ENCODE results near the gene HKDC1. TPM values are rescaled to one million over a fixed set of nuclear protein-coding genes. Genes with fewer than 3 reads are reported as not detected.
"Not testable (repeated sequence)": the region's sequence is repeated elsewhere in the genome, so short reads cannot be mapped to it uniquely, and the experiment has no call there.

The HKDC1 gene
- total and polyA plus RNA-seq, 2 experiments from 2014 or later, result 0.32 to 0.33 TPM

- H4K20me1 ChIP-seq (ENCODE audit: insufficient read depth), result no peaks in the 10 kb centered on the region
- H2AFZ ChIP-seq, result no peak overlapping the region
- no peak overlapping the region for H3K27ac ChIP-seq
- no peaks in the 10 kb centered on the region for H3K79me2 ChIP-seq (ENCODE audit: insufficient read depth)
- no peaks in the 10 kb centered on the region for H3K27me3 ChIP-seq (replicated peaks; ENCODE audit: insufficient read depth)
- in situ Hi-C loops (cut with MboI), result no loop called here
- H3K4me3 ChIP-seq, result no peak overlapping the region
- no peak overlapping the region for H3K4me2 ChIP-seq (ENCODE audit: unreplicated experiment)
- H3F3A ChIP-seq (ENCODE audit: insufficient read depth), result no peaks in the 10 kb centered on the region
- H3K9me3 ChIP-seq (ENCODE audit: low read depth), result no peaks in the 10 kb centered on the region
- TF ChIP-seq EZH2 (IDR thresholded peaks at IDR 0.05; ENCODE audit: insufficient read depth, poor library complexity, severe bottlenecking), result no peak
- TF ChIP-seq EZH2phosphoT487 (IDR thresholded peaks at IDR 0.05; ENCODE audit: insufficient read depth, low read depth), result no peak
- H3K9ac ChIP-seq, result no peak overlapping the region
- no peaks in the 10 kb centered on the region for H3K9me2 ChIP-seq (ENCODE audit: insufficient read depth)
- no peaks in the 10 kb centered on the region for H3K4me1 ChIP-seq (ENCODE audit: insufficient read depth)
- 83 to 89% methylated on average over 8 of the region's 8 CpGs for WGBS, 2 experiments (ENCODE audit: low coverage in 1 of 2, low lambda C conversion rate in 2 of 2, missing lambda C conversion rate in 2 of 2)
- DNase-seq, result no peak
- no peaks in the 10 kb centered on the region for H3K36me3 ChIP-seq (ENCODE audit: low read depth)
Measured at GRCh38 chr10:69281507-69282413, 61.6 kb downstream of the HKDC1 start.

DNA sequence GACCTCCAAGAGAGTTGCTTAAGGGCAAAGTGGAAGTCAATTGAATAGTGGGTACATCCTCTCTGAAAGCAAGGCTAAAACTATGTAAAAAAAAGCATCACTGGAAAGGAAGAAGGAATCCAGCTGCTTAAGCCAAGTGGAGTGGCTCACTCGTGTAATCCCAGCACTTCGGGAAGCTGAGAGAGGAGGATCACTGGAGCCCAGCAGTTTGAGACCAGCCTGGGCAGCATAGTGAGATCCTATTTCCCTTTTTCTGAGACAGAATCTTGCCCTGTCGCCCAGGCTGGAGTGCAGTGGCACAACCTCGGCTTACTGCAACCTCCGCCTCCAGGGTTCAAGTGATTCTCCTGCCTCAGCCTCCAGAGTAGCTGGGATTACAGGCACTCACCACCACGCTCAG, 64.3 kb downstream of the HKDC1 start:
- H3K36me3 ChIP-seq (ENCODE audit: low read depth); H3K27ac ChIP-seq; H3K4me3 ChIP-seq; H3K4me1 ChIP-seq (ENCODE audit: insufficient read depth); H3K27me3 ChIP-seq (replicated peaks; ENCODE audit: insufficient read depth); DNase-seq; H3K4me2 ChIP-seq (ENCODE audit: unreplicated experiment); H3K9me3 ChIP-seq (ENCODE audit: low read depth); H3F3A ChIP-seq (ENCODE audit: insufficient read depth); H3K79me2 ChIP-seq (ENCODE audit: insufficient read depth); in situ Hi-C loops (cut with MboI); H3K9me2 ChIP-seq (ENCODE audit: insufficient read depth); H2AFZ ChIP-seq; H3K9ac ChIP-seq; H4K20me1 ChIP-seq (ENCODE audit: insufficient read depth): not testable (repeated sequence)
- WGBS, 2 experiments (ENCODE audit: low coverage in 1 of 2, low lambda C conversion rate in 2 of 2, missing lambda C conversion rate in 2 of 2), result 79 to 85% methylated on average over 6 of the region's 6 CpGs

DNA sequence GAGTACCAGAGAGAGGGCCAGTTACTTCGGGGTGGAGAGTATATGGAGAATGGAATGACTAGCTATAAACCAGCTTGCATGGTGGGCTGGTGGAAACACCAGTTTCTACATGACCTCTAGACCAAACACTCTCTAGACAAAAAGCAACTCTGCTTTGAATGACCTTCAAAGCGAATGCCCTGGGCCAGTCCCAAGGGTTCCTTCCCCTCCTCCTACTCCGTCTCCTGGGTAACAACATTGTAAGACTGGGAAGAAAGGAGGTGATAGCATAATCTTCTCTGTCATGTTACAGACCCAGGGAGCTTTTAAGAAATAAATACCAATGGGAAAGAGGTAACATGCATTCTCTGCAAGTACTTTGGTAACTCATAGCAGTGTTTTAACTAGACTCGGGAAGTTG, 65.6 kb downstream of the HKDC1 start:
- H3K9ac ChIP-seq, result no peak overlapping the region
- no peaks in the 10 kb centered on the region for H3K9me3 ChIP-seq (ENCODE audit: low read depth)
- no peak overlapping the region for H3K27ac ChIP-seq
- no peaks in the 10 kb centered on the region for H3K9me2 ChIP-seq (ENCODE audit: insufficient read depth)
- in situ Hi-C loops (cut with MboI), result no loop called here
- H4K20me1 ChIP-seq (ENCODE audit: insufficient read depth), result no peaks in the 10 kb centered on the region
- no peak for DNase-seq
- H3K4me3 ChIP-seq, result no peak overlapping the region
- no peak for TF ChIP-seq EZH2 (IDR thresholded peaks at IDR 0.05; ENCODE audit: insufficient read depth, poor library complexity, severe bottlenecking)
- H3K36me3 ChIP-seq (ENCODE audit: low read depth), result no peaks in the 10 kb centered on the region
- H3K27me3 ChIP-seq (replicated peaks; ENCODE audit: insufficient read depth), result no peaks in the 10 kb centered on the region; the same call in 1 of the 2 replicates
- H3K4me1 ChIP-seq (ENCODE audit: insufficient read depth), result no peaks in the 10 kb centered on the region
- H3K4me2 ChIP-seq (ENCODE audit: unreplicated experiment), result no peak overlapping the region
- H3K79me2 ChIP-seq (ENCODE audit: insufficient read depth), result no peaks in the 10 kb centered on the region
- H2AFZ ChIP-seq, result no peak overlapping the region
- WGBS, 2 experiments (ENCODE audit: low coverage in 1 of 2, low lambda C conversion rate in 2 of 2, missing lambda C conversion rate in 2 of 2), result 61 to 64% methylated on average over 4 of the region's 4 CpGs
- no peaks in the 10 kb centered on the region for H3F3A ChIP-seq (ENCODE audit: insufficient read depth)

DNA sequence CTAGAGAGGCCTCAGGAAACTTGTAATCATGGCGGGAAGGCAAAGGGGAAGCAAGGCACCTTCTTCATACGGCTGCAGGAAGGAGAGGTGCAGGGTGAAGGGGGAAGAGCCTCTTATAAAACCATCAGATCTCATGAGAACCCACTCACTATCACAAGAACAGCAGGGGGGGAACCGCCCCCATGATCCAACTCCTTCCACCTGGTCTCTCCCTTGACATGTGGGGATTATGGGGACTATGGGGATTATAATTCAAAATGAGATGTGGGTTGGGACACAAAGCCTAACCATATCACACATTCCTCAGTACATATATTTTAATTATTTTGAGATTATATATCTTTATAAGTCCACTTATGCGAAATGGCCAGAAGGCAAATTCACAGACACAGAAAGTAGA, 67.0 kb downstream of the HKDC1 start:
- TF ChIP-seq EZH2 (IDR thresholded peaks at IDR 0.05; ENCODE audit: insufficient read depth, poor library complexity, severe bottlenecking) (no peak), EZH2phosphoT487 (IDR thresholded peaks at IDR 0.05; ENCODE audit: insufficient read depth, low read depth) (no peak)
- Histone ChIP-seq H3K9me3 (ENCODE audit: low read depth) (no peaks in the 10 kb centered on the region), H3K4me2 (ENCODE audit: unreplicated experiment) (no peak overlapping the region), H3K36me3 (ENCODE audit: low read depth) (no peaks in the 10 kb centered on the region), H3K27me3 (replicated peaks; ENCODE audit: insufficient read depth) (no peaks in the 10 kb centered on the region; the same call in 1 of the 2 replicates), H3K27ac (no peak overlapping the region), H3K9ac (no peak overlapping the region), H3K4me3 (no peak overlapping the region), H3F3A (ENCODE audit: insufficient read depth) (no peaks in the 10 kb centered on the region), H3K9me2 (ENCODE audit: insufficient read depth) (no peaks in the 10 kb centered on the region), H4K20me1 (ENCODE audit: insufficient read depth) (no peaks in the 10 kb centered on the region), H2AFZ (no peak overlapping the region), H3K4me1 (ENCODE audit: insufficient read depth) (no peaks in the 10 kb centered on the region), H3K79me2 (ENCODE audit: insufficient read depth) (no peaks in the 10 kb centered on the region)
- no peak for DNase-seq
- WGBS, 2 experiments (ENCODE audit: low coverage in 1 of 2, low lambda C conversion rate in 2 of 2, missing lambda C conversion rate in 2 of 2), result 61% methylated on average over 4 of the region's 4 CpGs
- in situ Hi-C loops (cut with MboI), result no loop called here

Measured in GM23248 (cell line).